Measurements from ENCODE around the gene PLP2. TPM values are rescaled to one million over a fixed set of nuclear protein-coding genes. Genes with fewer than 3 reads are reported as not detected.

The PLP2 gene
- polyA plus RNA-seq, 3 donors: 280 to 374 (median 330) TPM

GRCh38 chrX:49221868-49222267, 50.2 kb downstream of the PLP2 start:
- Mint-ChIP-seq H3K36me3 (no peaks in the 10 kb centered on the region), H3K4me3 (no peak overlapping the region)

More at GRCh38 chrX:49221868-49222267, 50.2 kb downstream of the PLP2 start:
- no peaks in the 10 kb centered on the region for H3K36me3 ChIP-seq (replicated peaks in 1 of 2; ENCODE audit: control insufficient read depth in 1 of 2, insufficient read depth in 2 of 2, low read length in 2 of 2)
- no peak overlapping the region for H3K4me2 ChIP-seq (replicated peaks; ENCODE audit: extremely low read depth, low read length, poor library complexity, severe bottlenecking)
- no peaks in the 10 kb centered on the region for H3K27me3 ChIP-seq (ENCODE audit: control insufficient read depth in 2 of 2, insufficient read depth in 2 of 2, low read length in 2 of 2)
- Mint-ChIP-seq H3K27me3 (ENCODE audit: low read depth in 3 of 3) (peaks cover 10 to 24% (median 14%) of the 10 kb centered on the region in 3 donors), H3K4me1 (peaks cover 9% of the 10 kb centered on the region), H3K27ac (peak overlapping the region in 1 of 7 donors; percentile 27), H3K9me3 (peaks cover 0 to 10% (median 0%) of the 10 kb centered on the region in 7 donors)
- H3K4me3 ChIP-seq (replicated peaks in 1 of 3; ENCODE audit: low read depth in 2 of 3, low read length in 3 of 3): no peak overlapping the region
- no peak overlapping the region for H2AFZ ChIP-seq (ENCODE audit: insufficient read depth, low read depth, low read length, poor library complexity, severe bottlenecking)
- intact Hi-C loops (cut with micrococcal nuclease): no loop called here
- TF ChIP-seq, protein P1, sequence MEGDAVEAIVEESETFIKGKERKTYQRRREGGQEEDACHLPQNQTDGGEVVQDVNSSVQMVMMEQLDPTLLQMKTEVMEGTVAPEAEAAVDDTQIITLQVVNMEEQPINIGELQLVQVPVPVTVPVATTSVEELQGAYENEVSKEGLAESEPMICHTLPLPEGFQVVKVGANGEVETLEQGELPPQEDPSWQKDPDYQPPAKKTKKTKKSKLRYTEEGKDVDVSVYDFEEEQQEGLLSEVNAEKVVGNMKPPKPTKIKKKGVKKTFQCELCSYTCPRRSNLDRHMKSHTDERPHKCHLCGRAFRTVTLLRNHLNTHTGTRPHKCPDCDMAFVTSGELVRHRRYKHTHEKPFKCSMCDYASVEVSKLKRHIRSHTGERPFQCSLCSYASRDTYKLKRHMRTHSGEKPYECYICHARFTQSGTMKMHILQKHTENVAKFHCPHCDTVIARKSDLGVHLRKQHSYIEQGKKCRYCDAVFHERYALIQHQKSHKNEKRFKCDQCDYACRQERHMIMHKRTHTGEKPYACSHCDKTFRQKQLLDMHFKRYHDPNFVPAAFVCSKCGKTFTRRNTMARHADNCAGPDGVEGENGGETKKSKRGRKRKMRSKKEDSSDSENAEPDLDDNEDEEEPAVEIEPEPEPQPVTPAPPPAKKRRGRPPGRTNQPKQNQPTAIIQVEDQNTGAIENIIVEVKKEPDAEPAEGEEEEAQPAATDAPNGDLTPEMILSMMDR (IDR thresholded peaks at IDR 0.05): no peak
- H3K9ac ChIP-seq (ENCODE audit: insufficient read depth, low read length, poor library complexity, severe bottlenecking): no peak overlapping the region
- H4K20me1 ChIP-seq (ENCODE audit: insufficient read depth, low read length): no peaks in the 10 kb centered on the region
- H3K79me2 ChIP-seq (ENCODE audit: insufficient read depth, low read length): no peaks in the 10 kb centered on the region
- WGBS (ENCODE audit: insufficient coverage): no CpG with 5 or more reads among the region's 2 CpGs
- H3K4me1 ChIP-seq (ENCODE audit: control insufficient read depth in 1 of 2, insufficient read depth in 2 of 2, low read length in 2 of 2): peaks cover 4 to 7% of the 10 kb centered on the region in 2 donors
- no peaks in the 10 kb centered on the region for H3K9me3 ChIP-seq (replicated peaks in 1 of 2; ENCODE audit: control insufficient read depth in 1 of 2, insufficient read depth in 1 of 2, low read length in 2 of 2)
- H3K27ac ChIP-seq (ENCODE audit: low read depth in 1 of 2, low read length in 2 of 2): no peak overlapping the region
- DNase-seq: no peak

Small RNA genes lying within 50 kb of the gene (small RNA-seq; reads per million reads assigned to genes)
- not detected for gene RN7SL262P (ENCODE audit: insufficient read length, low read depth)

Other genes with a start within 250 kb of the PLP2 start
- 10 to 100 TPM in 2 of 3 donors, 1 to 10 TPM in 1; 8.4 to 75.0 (median 12.4) TPM for gene OTUD5, start 214.3 kb upstream of the PLP2 start, polyA plus RNA-seq
- gene KCND1, start 200.1 kb upstream of the PLP2 start, polyA plus RNA-seq: 1 to 10 TPM in 1 of 3 donors, not detected in 2; 4.9 TPM
- gene GRIPAP1, start 169.6 kb upstream of the PLP2 start, polyA plus RNA-seq: 100 to 1,000 TPM in 1 of 3 donors, 10 to 100 TPM in 1, 1 to 10 TPM in 1; 3.8 to 103 (median 10.7) TPM
- 10 to 100 TPM; 12.8 to 41.2 (median 22.0) TPM for gene TFE3, start 128.5 kb upstream of the PLP2 start, polyA plus RNA-seq
- gene CCDC120, start 112.9 kb upstream of the PLP2 start, polyA plus RNA-seq: under 1 TPM in 2 of 3 donors, not detected in 1; 0.11 to 0.89 TPM
- 1 to 10 TPM; 4.1 to 7.9 (median 5.5) TPM for gene PRAF2, start 97.9 kb upstream of the PLP2 start, polyA plus RNA-seq
- 100 to 1,000 TPM in 1 of 3 donors, 10 to 100 TPM in 2; 83.1 to 207 (median 83.8) TPM for gene WDR45, start 92.0 kb upstream of the PLP2 start, polyA plus RNA-seq
- gene GPKOW, start 48.2 kb upstream of the PLP2 start, polyA plus RNA-seq: 10 to 100 TPM; 14.3 to 23.1 (median 18.1) TPM
- 1 to 10 TPM; 1.1 to 2.0 (median 1.5) TPM for gene MAGIX, start 9.1 kb upstream of the PLP2 start, polyA plus RNA-seq
- gene PRICKLE3, start 14.5 kb downstream of the PLP2 start, polyA plus RNA-seq: 10 to 100 TPM in 1 of 3 donors, 1 to 10 TPM in 2; 4.4 to 22.3 (median 5.4) TPM
- gene SYP, start 28.3 kb downstream of the PLP2 start, polyA plus RNA-seq: under 1 TPM; 0.27 to 0.69 (median 0.68) TPM
- gene CACNA1F, start 61.4 kb downstream of the PLP2 start, polyA plus RNA-seq: under 1 TPM in 1 of 3 donors, not detected in 2; 0.73 TPM
- gene CCDC22, start 63.6 kb downstream of the PLP2 start, polyA plus RNA-seq: 10 to 100 TPM; 24.8 to 36.3 (median 36.2) TPM
- under 1 TPM in 1 of 3 donors, not detected in 2; 0.10 TPM for gene FOXP3, start 92.8 kb downstream of the PLP2 start, polyA plus RNA-seq
- gene PPP1R3F, start 97.9 kb downstream of the PLP2 start, polyA plus RNA-seq: 1 to 10 TPM in 2 of 3 donors, under 1 TPM in 1; 0.47 to 1.6 (median 1.6) TPM
- not detected for gene GAGE10, start 131.7 kb downstream of the PLP2 start, polyA plus RNA-seq
- not detected for gene GAGE12J, start 150.1 kb downstream of the PLP2 start, polyA plus RNA-seq
- not detected for gene GAGE13, start 159.7 kb downstream of the PLP2 start, polyA plus RNA-seq

All from CD14-positive monocyte (primary cell).